Limb (tissue), 2 donors: Measurements from ENCODE around the gene DDX47.
"Not testable (repeated sequence)": the region's sequence is repeated elsewhere in the genome, so short reads cannot be mapped to it uniquely, and the experiment has no call there.

Experiments used
- DNase-seq, 2 donors: peaks; one replicate each; pipeline ENCODE4 v3.0.0-alpha.2; 2016; ENCODE audit errors: extremely low spot score in 2 of 2

DDX47 gene

GRCh38 chr12:12820376-12820775 is 7.2 kb downstream of the DDX47 start:
- not testable (repeated sequence) for DNase-seq

- no peak for DNase-seq
These were observed 8.8 kb downstream of the DDX47 start for GRCh38 chr12:12821975-12822374.

GRCh38 chr12:12822886-12823285 is 9.7 kb downstream of the DDX47 start:
- DNase-seq: no peak

GRCh38 chr12:12823300-12823699 is 10.2 kb downstream of the DDX47 start:
- DNase-seq: no peak

- no peak for DNase-seq
These were observed 10.7 kb downstream of the DDX47 start for GRCh38 chr12:12823811-12824210.

- no peak for DNase-seq
These were observed 22.4 kb downstream of the DDX47 start for GRCh38 chr12:12835378-12836146.

GRCh38 chr12:12836571-12836970 is 23.4 kb downstream of the DDX47 start:
- DNase-seq: no peak

GRCh38 chr12:12837025-12837812 is 24.1 kb downstream of the DDX47 start:
- DNase-seq: peak; percentile 39 to 44

GRCh38 chr12:12837813-12838153 is 24.6 kb downstream of the DDX47 start:
- no peak for DNase-seq

- DNase-seq: no peak
These were observed 25.9 kb downstream of the DDX47 start for GRCh38 chr12:12839003-12839395.

GRCh38 chr12:12839439-12839838 is 26.3 kb downstream of the DDX47 start:
- not testable (repeated sequence) for DNase-seq

- no peak for DNase-seq
These were observed 26.9 kb downstream of the DDX47 start for GRCh38 chr12:12839873-12840579.

- no peak for DNase-seq
These were observed 27.4 kb downstream of the DDX47 start for GRCh38 chr12:12840580-12840899.

GRCh38 chr12:12841428-12841827 is 28.3 kb downstream of the DDX47 start:
- not testable (repeated sequence) for DNase-seq

- DNase-seq: no peak
These were observed 32.7 kb downstream of the DDX47 start for GRCh38 chr12:12845794-12846243.

GRCh38 chr12:12846780-12847179 is 33.6 kb downstream of the DDX47 start:
- DNase-seq: not testable (repeated sequence)

GRCh38 chr12:12853435-12853834 is 40.3 kb downstream of the DDX47 start:
- DNase-seq: no peak

GRCh38 chr12:12859690-12860089 is 46.5 kb downstream of the DDX47 start:
- no peak for DNase-seq

- no peak for DNase-seq
These were observed 51.1 kb downstream of the DDX47 start for GRCh38 chr12:12864243-12864642.

- DNase-seq: no peak
These were observed 55.5 kb downstream of the DDX47 start for GRCh38 chr12:12868477-12869235.

- no peak for DNase-seq
These were observed 57.3 kb downstream of the DDX47 start for GRCh38 chr12:12870465-12870864.
